ENCODE results near the gene LARP4B.
A peak's percentile ranks its signal among the peaks of the same experiment; 100 is the strongest.

Gene LARP4B

DNA sequence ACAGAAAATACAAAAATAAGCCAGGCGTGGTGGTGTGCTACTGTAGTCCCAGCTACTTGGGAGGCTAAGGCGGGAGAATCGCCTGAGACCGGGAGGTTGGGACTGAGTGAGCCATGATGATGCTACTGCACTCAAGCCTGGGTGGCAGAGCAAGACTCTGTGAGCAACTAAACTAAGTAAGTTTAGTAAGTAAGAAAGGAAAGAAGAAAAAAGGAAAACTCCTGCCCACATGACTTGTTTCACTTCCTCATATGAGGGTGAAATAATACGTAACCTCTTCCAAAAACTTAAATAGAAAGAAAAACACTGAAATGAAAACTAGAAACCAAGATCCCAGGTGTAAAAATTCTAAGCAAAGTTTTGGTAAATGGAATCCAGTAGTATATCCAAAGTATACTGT is 79.6 kb downstream of the LARP4B start:
- Histone ChIP-seq H3K79me1 (ENCODE audit: low read depth, low read length) (peaks cover 4% of the 10 kb centered on the region), H2BK5ac (ENCODE audit: low read length) (no peak overlapping the region), H3K4me3 (ENCODE audit: low read length in 2 of 2) (no peak overlapping the region), H3K9ac (ENCODE audit: low read depth, low read length, poor library complexity) (no peak overlapping the region), H3K36me3 (replicated peaks in 1 of 2; ENCODE audit: control insufficient read depth in 2 of 2, insufficient read depth in 2 of 2, low read length in 2 of 2) (peaks cover 7 to 86% of the 10 kb centered on the region in 2 donors), H2AK5ac (ENCODE audit: low read depth, low read length) (no peak overlapping the region), H3K4ac (ENCODE audit: low read length) (no peak overlapping the region), H3K4me1 (ENCODE audit: control insufficient read depth in 2 of 2, insufficient read depth in 1 of 2, low read depth in 1 of 2, low read length in 2 of 2) (peaks cover 0 to 2% of the 10 kb centered on the region in 2 donors), H3K27ac (replicated peaks; ENCODE audit: low read length) (no peak overlapping the region), H2AFZ (ENCODE audit: low read length) (no peak overlapping the region), H2BK120ac (ENCODE audit: low read depth, low read length) (no peak overlapping the region), H3K18ac (ENCODE audit: low read length) (no peak overlapping the region), H2BK12ac (ENCODE audit: low read length) (no peak overlapping the region), H4K8ac (ENCODE audit: low read depth, low read length) (no peak overlapping the region), H3K23ac (ENCODE audit: low read depth, low read length, poor library complexity) (no peak overlapping the region), H3K27me3 (ENCODE audit: control insufficient read depth in 3 of 3, insufficient read depth in 3 of 3, low read depth in 1 of 3, low read length in 3 of 3) (no peaks in the 10 kb centered on the region), H3K9me3 (replicated peaks in 1 of 2; ENCODE audit: control insufficient read depth in 2 of 2, insufficient read depth in 1 of 2, low read depth in 1 of 2, low read length in 2 of 2) (peaks cover 0 to 31% of the 10 kb centered on the region in 2 donors), H4K91ac (ENCODE audit: low read depth, low read length, poor library complexity) (no peak overlapping the region), H3K14ac (ENCODE audit: low read length) (no peak overlapping the region), H3K4me2 (ENCODE audit: insufficient read depth, low read length, poor library complexity, severe bottlenecking) (no peak overlapping the region), H2BK15ac (ENCODE audit: low read length) (no peak overlapping the region)
- WGBS, 2 donors (ENCODE audit: extremely low coverage in 2 of 2, insufficient read length in 2 of 2, insufficient replicate concordance in 1 of 2), result no CpG with 5 or more reads among the region's 5 CpGs
- DNase-seq (ENCODE audit: low spot score), result no peak

DNA sequence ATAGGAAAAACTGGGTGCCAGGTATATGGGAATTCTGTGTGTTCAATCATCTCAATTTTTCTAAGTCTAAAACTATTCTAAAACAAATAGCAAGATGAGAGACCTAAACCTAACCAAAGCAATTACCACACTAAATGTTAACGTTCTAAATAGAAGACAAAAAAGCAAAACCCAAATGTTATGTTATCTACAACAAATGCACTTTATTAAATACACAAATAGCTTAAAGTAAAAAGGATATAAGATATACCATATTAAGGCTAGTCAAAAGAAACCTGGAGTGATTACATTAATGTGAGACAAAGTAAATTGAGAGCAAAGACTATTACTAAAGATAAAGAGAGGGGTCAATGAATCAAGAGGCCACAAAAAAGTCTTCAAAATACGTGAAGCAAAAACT is 81.4 kb downstream of the LARP4B start:
- Histone ChIP-seq H3K4ac (ENCODE audit: low read length) (no peak overlapping the region), H3K23ac (ENCODE audit: low read depth, low read length, poor library complexity) (no peak overlapping the region), H2AFZ (ENCODE audit: low read length) (no peak overlapping the region), H3K4me1 (ENCODE audit: control insufficient read depth in 2 of 2, insufficient read depth in 1 of 2, low read depth in 1 of 2, low read length in 2 of 2) (peaks cover 0 to 1% of the 10 kb centered on the region in 2 donors), H4K91ac (ENCODE audit: low read depth, low read length, poor library complexity) (no peak overlapping the region), H3K4me3 (ENCODE audit: low read length in 2 of 2) (no peak overlapping the region), H2AK5ac (ENCODE audit: low read depth, low read length) (no peak overlapping the region), H3K18ac (ENCODE audit: low read length) (no peak overlapping the region), H2BK5ac (ENCODE audit: low read length) (no peak overlapping the region), H2BK15ac (ENCODE audit: low read length) (no peak overlapping the region), H3K9me3 (replicated peaks in 1 of 2; ENCODE audit: control insufficient read depth in 2 of 2, insufficient read depth in 1 of 2, low read depth in 1 of 2, low read length in 2 of 2) (peaks cover 0 to 29% of the 10 kb centered on the region in 2 donors), H3K27ac (replicated peaks; ENCODE audit: low read length) (no peak overlapping the region), H3K36me3 (replicated peaks in 1 of 2; ENCODE audit: control insufficient read depth in 2 of 2, insufficient read depth in 2 of 2, low read length in 2 of 2) (peaks cover 5 to 82% of the 10 kb centered on the region in 2 donors), H2BK120ac (ENCODE audit: low read depth, low read length) (no peak overlapping the region), H4K8ac (ENCODE audit: low read depth, low read length) (no peak overlapping the region), H3K14ac (ENCODE audit: low read length) (no peak overlapping the region), H3K79me1 (ENCODE audit: low read depth, low read length) (peaks cover 3% of the 10 kb centered on the region), H3K27me3 (ENCODE audit: control insufficient read depth in 3 of 3, insufficient read depth in 3 of 3, low read depth in 1 of 3, low read length in 3 of 3) (no peaks in the 10 kb centered on the region), H3K4me2 (ENCODE audit: insufficient read depth, low read length, poor library complexity, severe bottlenecking) (no peak overlapping the region), H3K9ac (ENCODE audit: low read depth, low read length, poor library complexity) (no peak overlapping the region), H2BK12ac (ENCODE audit: low read length) (no peak overlapping the region)
- WGBS, 2 donors (ENCODE audit: extremely low coverage in 2 of 2, insufficient read length in 2 of 2, insufficient replicate concordance in 1 of 2), result no CpG with 5 or more reads among the region's 2 CpGs
- no peak for DNase-seq (ENCODE audit: low spot score)

DNA sequence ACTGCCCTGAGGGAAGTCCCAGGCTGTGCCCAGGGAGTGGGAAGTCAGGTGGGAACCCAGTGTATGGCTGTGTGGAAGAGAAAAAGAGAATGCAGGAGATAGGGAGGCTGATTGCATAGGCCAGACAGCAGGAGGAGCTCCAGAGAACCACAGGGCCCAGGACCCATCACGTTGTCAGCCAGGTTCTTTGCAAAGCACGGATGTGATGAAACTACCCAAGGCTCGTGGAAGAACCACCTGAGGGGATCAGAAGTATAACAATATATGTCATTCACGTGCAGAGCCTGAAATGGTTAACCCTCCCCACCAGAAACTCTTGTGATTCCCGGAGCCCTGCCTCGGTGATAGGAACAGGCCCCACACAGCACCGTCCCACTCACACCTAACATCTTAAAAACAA is 83.6 kb downstream of the LARP4B start:
- Histone ChIP-seq H3K4me3 (ENCODE audit: low read length in 2 of 2) (peak overlapping the region in 1 of 2 donors; percentile 20), H3K14ac (ENCODE audit: low read length) (no peak overlapping the region), H3K27me3 (ENCODE audit: control insufficient read depth in 3 of 3, insufficient read depth in 3 of 3, low read depth in 1 of 3, low read length in 3 of 3) (no peaks in the 10 kb centered on the region), H3K9ac (ENCODE audit: low read depth, low read length, poor library complexity) (no peak overlapping the region), H3K23ac (ENCODE audit: low read depth, low read length, poor library complexity) (no peak overlapping the region), H2AK5ac (ENCODE audit: low read depth, low read length) (no peak overlapping the region), H3K27ac (replicated peaks; ENCODE audit: low read length) (no peak overlapping the region), H3K9me3 (replicated peaks in 1 of 2; ENCODE audit: control insufficient read depth in 2 of 2, insufficient read depth in 1 of 2, low read depth in 1 of 2, low read length in 2 of 2) (peaks cover 0 to 23% of the 10 kb centered on the region in 2 donors), H3K4me2 (ENCODE audit: insufficient read depth, low read length, poor library complexity, severe bottlenecking) (no peak overlapping the region), H3K4me1 (ENCODE audit: control insufficient read depth in 2 of 2, insufficient read depth in 1 of 2, low read depth in 1 of 2, low read length in 2 of 2) (peaks cover 0 to 1% of the 10 kb centered on the region in 2 donors), H2BK5ac (ENCODE audit: low read length) (no peak overlapping the region), H2BK15ac (ENCODE audit: low read length) (no peak overlapping the region), H3K4ac (ENCODE audit: low read length) (no peak overlapping the region), H3K79me1 (ENCODE audit: low read depth, low read length) (peaks cover 3% of the 10 kb centered on the region), H2BK12ac (ENCODE audit: low read length) (no peak overlapping the region), H3K36me3 (replicated peaks in 1 of 2; ENCODE audit: control insufficient read depth in 2 of 2, insufficient read depth in 2 of 2, low read length in 2 of 2) (peaks cover 8 to 83% of the 10 kb centered on the region in 2 donors), H2AFZ (ENCODE audit: low read length) (no peak overlapping the region), H4K91ac (ENCODE audit: low read depth, low read length, poor library complexity) (no peak overlapping the region), H4K8ac (ENCODE audit: low read depth, low read length) (no peak overlapping the region), H3K18ac (ENCODE audit: low read length) (no peak overlapping the region), H2BK120ac (ENCODE audit: low read depth, low read length) (no peak overlapping the region)
- WGBS, 2 donors (ENCODE audit: extremely low coverage in 2 of 2, insufficient read length in 2 of 2, insufficient replicate concordance in 1 of 2), result no CpG with 5 or more reads among the region's 7 CpGs
- no peak for DNase-seq (ENCODE audit: low spot score)

DNA sequence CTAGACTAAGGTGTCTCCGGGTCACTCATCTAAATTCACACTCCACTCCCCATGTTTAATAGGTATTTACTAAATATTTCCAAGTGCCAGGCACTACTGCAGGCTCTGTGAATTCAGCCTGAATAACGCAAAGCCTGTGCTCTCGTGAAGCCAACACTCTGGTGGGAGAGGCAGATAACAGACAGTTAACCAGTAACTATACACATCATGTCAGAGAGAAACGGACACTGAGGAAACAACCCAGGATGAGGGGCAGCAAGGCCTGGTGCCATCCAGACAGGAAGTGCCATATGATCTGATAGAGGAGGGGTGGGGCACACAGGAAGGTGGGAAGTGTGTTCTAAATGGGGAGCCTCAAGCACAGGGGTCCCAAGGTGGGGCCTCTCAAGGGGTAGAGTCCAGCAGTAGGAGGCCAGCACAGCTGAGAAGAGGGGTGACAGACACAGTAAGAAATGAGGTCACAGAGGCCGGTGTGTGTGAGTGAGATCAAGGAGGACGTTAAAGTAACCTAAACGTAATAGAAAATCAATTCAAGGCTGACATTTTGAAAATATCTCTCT is 85.3 kb downstream of the LARP4B start:
- Histone ChIP-seq H3K23ac (ENCODE audit: low read depth, low read length, poor library complexity) (no peak overlapping the region), H2AFZ (ENCODE audit: low read length) (no peak overlapping the region), H3K4me1 (ENCODE audit: control insufficient read depth in 2 of 2, insufficient read depth in 1 of 2, low read depth in 1 of 2, low read length in 2 of 2) (peaks cover 0 to 1% of the 10 kb centered on the region in 2 donors), H3K27ac (replicated peaks; ENCODE audit: low read length) (no peak overlapping the region), H2BK12ac (ENCODE audit: low read length) (no peak overlapping the region), H3K9ac (ENCODE audit: low read depth, low read length, poor library complexity) (no peak overlapping the region), H3K9me3 (replicated peaks in 1 of 2; ENCODE audit: control insufficient read depth in 2 of 2, insufficient read depth in 1 of 2, low read depth in 1 of 2, low read length in 2 of 2) (peaks cover 0 to 15% of the 10 kb centered on the region in 2 donors), H4K91ac (ENCODE audit: low read depth, low read length, poor library complexity) (no peak overlapping the region), H3K4me3 (ENCODE audit: low read length in 2 of 2) (no peak overlapping the region), H4K8ac (ENCODE audit: low read depth, low read length) (no peak overlapping the region), H3K79me1 (ENCODE audit: low read depth, low read length) (no peaks in the 10 kb centered on the region), H3K4ac (ENCODE audit: low read length) (no peak overlapping the region), H2BK120ac (ENCODE audit: low read depth, low read length) (no peak overlapping the region), H3K27me3 (ENCODE audit: control insufficient read depth in 3 of 3, insufficient read depth in 3 of 3, low read depth in 1 of 3, low read length in 3 of 3) (no peaks in the 10 kb centered on the region), H3K4me2 (ENCODE audit: insufficient read depth, low read length, poor library complexity, severe bottlenecking) (no peak overlapping the region), H2AK5ac (ENCODE audit: low read depth, low read length) (no peak overlapping the region), H2BK5ac (ENCODE audit: low read length) (no peak overlapping the region), H3K36me3 (replicated peaks in 1 of 2; ENCODE audit: control insufficient read depth in 2 of 2, insufficient read depth in 2 of 2, low read length in 2 of 2) (peaks cover 10 to 84% of the 10 kb centered on the region in 2 donors), H2BK15ac (ENCODE audit: low read length) (no peak overlapping the region), H3K18ac (ENCODE audit: low read length) (no peak overlapping the region), H3K14ac (ENCODE audit: low read length) (no peak overlapping the region)
- DNase-seq (ENCODE audit: low spot score), result no peak
- no CpG with 5 or more reads among the region's 7 CpGs for WGBS, 2 donors (ENCODE audit: extremely low coverage in 2 of 2, insufficient read length in 2 of 2, insufficient replicate concordance in 1 of 2)
